GM19240 (cell line): ENCODE measurements around the gene CLSTN2.

Experiments used
- DNase-seq: peaks from one replicate; pipeline ENCODE4 v3.0.0; 2011; ENCODE audit warnings: low spot score; ENCODE audit not compliant: insufficient read length

CLSTN2 gene

DNA sequence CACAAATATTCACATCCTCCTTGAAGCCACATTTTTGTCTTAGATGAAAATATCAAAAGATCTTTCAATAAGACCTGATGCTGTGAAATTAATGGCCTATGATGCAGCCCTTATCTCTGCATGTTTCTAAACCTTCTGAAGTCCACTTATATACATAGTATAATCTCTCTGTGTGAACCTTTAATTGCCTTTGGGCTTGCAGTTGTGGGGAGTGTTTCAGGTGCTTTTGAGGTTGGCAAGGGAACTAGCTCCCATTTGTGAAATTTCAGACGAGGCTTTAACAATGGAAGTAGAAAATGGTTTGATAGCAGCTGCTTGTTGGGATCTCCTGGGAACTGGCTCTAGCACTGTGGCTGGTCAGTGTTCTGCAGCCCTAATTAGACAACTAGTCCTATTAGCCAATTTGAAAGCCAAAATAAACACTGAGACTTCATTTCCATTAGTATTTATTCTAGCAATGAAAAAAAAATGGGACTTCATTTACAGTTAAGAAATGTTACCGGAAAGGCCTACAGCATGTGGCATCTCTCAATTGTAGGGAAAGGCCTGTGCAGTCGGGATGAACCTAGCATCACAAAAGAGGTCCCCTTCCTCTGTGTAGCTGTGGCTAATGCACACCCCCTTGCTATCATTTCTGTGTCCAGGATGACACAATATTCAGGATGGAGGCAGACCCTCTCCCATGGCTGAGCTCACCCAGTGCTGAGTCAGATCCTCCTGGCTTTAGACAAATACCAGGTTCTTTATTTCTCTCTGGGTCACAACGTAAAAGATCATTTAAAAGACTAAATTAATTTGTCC lies 602.1 kb downstream of the CLSTN2 start:
- DNase-seq: no peak

DNA sequence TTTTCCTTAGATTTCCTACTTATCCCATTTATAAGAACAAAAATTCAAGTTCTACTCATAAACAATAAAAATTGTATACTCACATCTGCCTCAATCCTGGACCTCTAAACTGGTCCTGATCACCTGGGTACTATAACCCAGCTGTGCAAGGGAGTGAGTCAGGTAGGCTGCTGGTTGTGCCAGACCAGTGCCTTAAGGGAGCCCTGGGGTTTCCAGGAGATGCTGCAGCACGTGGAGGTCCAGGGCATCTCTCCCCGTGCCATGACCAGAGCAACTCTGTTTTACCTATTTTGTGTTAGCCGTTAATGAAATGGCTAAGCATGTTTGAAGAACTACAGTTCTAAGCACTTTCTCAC lies 602.7 kb downstream of the CLSTN2 start:
- DNase-seq: no peak

DNA sequence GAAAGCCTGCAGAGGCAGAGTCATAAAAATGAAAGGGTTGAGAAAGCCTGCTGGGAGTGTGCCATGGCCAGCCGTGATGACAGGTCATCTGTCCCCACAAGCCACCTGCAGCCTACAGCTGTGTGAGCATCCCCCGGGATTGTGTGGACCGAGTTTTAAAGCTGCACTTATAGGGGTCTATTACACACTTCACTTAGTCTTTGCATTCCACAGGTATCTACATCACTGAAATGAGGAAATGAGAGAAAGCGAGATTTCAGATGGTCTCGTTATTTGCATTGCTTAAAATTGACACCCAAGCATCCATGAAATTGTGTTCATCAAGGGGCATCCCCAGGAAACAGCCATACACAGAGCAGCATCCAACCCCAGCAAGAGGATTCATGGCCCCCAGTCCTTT lies 605.3 kb downstream of the CLSTN2 start:
- peak; percentile 14 for DNase-seq

DNA sequence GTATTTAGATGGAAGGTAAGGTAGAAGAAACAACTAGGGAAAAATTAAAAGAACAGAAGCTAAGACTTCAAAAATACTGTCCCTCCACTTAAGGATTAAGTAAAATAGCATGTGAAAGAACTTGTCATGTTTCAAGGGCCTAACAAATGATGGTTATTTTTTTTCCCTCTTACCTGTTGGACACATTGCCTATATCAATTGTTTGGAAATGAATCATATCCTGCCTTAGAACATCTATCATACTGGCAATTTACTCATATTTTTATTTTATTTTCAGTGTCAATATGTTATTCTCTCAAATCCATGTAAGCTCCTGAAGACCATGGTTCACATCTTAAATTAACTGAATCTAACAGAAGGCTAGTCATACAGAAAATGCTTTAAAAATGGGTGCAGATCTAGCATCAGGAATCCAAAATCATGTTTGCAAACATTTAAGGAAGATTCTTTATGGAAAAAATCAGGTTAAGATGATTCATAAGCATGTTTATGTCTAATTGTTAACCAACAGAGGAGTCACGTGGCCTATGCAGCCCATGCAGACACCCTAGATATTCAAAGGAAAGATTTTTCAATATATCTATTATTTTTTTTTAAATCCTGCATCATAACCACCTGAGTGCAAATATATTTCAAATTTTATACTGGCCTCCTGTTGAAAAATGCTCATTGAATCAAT lies 607.1 kb downstream of the CLSTN2 start:
- DNase-seq: no peak

DNA sequence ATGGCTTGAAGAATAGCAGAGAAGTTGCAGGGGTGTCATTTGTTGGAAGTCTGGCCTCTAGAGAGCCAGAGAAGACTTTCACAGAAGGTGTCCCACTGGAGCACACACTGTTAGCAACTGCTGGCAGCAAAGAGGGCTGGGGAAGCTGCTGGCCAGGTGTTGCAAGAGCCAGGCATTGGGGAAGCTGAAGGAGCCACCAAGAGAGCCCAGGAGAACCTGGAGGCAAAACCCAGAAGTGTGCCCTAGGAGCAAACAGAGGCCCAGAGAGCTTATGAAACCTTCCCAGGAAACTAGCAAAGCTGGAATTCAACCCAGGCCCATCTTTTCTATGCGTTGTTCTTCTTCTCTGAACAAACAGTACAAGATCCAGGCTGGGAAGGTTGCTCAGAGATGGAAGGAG lies 610.2 kb downstream of the CLSTN2 start:
- no peak for DNase-seq

DNA sequence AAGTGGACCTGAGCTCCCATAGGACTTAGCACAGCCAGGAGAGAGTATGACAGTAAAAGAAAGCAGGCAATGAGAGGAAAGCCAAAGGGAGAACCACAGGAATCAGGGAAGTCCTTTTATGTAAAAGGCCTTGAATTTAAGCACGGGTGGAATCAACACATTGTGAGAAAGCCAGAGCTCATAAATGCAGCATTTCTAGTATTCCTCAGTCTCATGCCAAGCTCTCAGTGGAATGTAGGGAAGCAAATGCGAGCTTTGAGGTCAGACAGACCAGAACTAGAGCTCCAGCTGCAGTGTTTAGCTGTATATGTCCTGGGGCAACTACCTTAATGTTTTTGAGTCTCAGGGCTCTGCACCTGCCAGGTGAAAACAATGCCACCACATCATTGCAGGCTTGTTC lies 610.8 kb downstream of the CLSTN2 start:
- no peak for DNase-seq

DNA sequence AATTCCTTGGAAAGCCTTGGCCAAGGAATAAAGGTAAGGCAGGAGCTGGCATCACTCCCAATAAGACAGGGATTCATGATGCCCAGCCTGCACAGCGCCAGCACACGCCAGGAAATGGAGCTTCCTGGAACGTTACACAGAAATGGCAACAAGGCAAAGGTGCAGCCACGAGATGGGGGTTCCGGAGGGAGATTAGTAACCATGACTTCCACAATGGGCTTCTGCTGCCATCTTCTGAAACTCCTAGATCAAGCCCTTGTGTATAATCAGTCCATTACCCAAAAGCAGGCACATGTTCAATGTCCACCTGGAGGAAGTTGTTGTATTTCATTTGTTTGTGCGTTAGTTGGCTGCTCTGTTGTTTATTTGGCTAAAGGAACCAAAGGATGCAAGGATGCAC lies 611.7 kb downstream of the CLSTN2 start:
- no peak for DNase-seq

DNA sequence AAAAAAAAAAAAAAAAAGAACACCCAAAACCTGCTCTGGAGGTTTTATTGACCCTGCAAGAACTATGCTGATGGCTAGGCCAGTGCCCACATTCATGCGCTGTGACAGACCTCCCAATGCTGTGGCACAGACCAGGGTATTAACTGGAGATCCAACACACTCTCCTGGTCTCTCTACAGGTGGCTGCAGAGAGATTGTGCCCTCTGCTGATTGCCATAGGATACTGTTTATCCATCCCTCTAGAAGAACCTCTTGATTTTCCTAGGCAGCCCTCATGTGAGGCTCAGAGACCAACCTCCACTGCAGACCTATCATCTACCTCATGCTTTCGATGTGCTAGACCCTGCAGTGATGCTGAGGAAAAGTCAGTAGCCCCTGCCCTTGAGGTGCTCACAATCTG lies 617.4 kb downstream of the CLSTN2 start:
- no peak for DNase-seq

DNA sequence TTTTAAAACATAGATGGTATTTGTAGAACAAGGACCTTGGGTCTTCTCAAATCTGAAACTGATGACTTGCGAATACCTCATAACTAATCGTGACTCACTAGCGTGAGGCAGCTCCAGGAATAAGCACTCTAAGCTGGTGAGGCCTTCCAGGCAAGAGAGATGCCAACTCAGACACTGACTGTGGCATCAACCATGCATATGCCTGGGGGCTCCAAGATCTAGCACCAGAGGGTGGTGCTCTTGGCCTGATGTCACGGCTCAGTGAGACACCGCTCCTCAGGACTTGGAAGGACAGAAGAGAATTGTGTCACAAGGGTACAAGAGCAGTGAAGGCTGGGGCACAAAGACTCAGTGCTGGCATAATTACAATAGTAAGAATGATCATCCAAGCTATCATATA lies 617.9 kb downstream of the CLSTN2 start:
- DNase-seq: no peak

DNA sequence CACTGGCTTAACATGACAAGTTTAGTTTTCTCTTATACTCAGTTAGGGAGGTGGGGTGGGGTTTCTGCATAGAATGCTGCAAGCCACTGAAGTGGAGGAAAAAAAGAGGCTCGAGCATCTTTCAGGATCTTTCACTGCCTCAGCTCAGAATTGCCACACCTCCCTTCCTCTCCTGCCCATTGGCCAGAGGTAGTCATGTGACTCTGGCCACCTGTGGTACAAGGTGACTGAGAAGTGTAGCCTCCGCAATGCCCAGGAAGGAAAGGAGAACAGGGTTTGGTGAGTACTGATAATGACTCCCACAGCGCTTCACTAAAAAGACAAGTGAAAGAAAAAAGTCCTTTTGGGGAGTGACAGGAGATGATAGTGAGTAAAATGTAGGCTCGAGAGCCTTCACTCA lies 618.6 kb downstream of the CLSTN2 start:
- no peak for DNase-seq

DNA sequence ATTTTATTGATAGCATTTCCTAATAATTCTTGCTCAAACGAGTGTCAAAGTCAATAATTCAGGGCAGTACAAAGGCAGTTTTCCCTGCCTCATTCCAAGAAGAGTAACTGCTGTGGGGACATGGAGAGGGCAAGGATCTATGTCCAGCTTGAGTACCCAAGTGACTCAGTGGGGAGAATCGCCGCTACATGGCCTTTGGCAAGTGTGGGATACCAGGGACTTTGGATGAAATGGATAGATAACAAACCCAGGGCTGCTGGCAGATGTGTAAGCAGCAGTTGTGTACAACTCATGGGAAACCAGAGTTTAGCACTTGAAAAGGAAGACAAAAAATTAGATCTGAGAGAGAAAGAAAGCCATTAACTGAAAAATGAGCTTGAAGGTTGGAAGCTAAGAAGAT lies 620.7 kb downstream of the CLSTN2 start:
- DNase-seq: no peak

DNA sequence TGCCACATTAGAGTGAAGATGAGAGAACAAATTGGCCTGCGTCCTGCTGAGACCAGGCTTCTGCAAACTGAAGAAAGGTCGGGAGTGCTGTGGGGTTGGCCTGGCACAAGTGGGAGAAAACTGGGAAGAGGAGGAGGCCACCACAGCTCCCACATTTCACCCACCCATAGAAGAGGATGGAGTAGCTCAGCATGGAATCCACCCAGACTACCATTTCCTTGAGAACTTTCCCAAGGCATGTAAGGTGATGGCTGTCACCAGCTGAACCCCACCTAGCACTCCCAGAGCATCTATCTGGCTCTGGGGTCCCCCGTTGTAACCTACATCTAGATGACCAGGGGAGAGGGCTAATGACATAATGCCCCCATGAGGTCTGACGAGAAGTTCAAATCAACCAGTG lies 622.5 kb downstream of the CLSTN2 start:
- no peak for DNase-seq

DNA sequence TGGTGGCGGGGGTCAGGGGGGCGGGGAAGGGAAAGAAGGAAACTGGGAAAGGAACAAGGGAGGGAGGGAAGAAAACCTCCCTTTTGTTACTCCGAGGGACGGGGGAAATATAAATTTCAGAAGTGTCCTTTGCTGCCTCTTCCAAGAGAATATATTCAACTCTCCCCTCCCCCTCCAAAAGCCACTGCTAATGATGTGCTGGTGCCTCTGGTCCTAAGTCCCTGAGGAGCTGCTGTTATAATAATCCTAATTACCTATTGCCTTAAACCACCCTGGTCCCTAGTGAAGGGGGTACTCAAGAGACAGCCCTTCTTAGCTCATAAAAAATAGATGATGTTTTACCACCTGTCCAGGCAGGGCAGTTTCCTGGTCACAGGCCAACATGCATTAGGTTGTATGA lies 624.6 kb downstream of the CLSTN2 start:
- no peak for DNase-seq

DNA sequence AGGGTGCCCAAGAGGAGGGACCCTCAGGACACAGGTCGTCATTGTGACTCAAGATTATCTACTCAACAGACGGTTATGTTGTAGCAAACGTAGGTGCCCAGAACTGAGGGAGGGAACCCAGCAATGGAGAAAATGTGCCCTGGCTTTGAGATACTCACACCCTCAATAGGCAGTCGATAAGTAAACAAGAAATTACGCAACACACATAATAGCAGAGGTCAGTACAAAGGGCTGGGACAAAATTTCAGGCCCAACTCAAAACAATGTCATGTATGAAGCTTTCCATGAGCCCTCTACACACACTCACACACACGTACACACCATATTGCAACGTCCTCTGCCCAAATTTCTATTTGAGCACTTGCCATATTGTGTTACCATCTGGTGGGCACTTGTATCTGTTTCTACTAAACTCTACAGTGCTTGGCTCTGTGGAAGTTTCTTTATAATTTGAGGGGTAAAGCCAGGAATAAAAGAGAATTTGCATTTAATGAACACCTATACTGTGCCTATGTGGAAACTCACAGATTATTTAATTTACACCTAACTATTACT lies 628.3 kb downstream of the CLSTN2 start:
- no peak for DNase-seq

DNA sequence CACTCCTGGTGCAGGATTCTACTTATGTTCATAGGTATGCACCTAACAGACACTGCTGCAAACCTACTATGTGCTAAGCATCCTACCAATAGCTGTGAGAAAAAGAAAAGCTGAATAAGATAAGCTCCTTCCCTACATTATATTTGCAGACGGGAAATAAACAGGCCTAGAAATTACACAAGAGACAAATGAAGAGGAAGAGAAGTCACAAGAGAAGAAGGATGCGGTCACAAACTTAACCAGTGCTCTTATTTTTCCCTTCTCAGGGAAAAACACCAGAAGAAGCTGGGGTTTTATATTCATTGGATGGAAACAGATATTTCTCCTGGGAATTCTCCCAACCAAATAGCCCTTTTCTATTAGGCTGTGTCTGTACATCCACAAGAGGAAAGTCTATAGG lies 633.1 kb downstream of the CLSTN2 start:
- no peak for DNase-seq

DNA sequence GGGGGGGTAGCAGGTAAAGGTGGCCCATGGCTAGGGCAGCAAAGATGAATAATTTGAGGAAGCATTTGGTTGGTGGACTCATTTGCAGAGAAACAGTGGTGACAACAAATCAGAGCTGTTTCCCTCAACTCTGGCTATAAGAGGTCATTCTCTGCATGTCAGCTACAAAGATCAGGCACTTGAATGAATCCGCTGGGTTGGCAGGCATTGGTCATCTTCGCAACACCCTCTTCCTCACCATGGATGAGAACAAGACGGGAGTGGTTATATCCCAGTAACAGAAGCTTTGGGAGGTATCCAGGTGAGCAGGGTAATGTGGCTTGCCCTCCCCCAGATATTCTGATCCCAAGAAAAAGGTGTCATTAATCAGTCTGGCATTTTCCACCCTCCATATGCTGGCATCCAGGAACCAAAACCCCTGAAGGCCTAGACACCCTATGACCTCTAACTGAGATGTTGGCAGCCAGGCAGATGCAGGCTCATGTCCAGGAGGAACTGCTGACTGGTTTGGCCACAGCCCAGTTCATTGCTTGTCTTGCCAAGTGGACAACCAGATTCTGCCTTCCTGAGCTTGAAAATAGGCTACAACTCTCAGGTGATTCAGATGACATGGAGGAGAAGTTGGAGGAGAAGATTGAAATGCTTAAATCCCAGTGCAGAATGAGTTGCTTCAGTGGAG lies 634.0 kb downstream of the CLSTN2 start:
- no peak for DNase-seq

DNA sequence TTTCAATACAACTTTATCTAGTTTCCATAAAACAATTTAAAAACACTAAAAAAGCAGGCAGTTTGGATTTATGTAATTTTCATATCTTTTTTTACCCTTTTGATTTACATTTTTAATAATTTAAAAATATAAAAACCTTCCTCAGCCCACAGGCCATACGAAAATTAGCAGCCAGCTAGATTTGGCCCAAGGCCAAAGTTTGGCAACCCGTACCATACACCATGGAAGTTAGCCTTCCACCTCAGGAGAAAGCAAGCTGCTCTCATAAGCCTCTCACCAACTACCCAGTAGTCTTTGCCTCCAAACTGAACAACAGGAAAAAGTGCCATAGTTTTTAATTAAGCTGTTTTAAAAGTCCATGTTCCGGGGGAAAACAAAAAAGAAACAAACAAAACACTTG lies 635.6 kb downstream of the CLSTN2 start:
- no peak for DNase-seq

DNA sequence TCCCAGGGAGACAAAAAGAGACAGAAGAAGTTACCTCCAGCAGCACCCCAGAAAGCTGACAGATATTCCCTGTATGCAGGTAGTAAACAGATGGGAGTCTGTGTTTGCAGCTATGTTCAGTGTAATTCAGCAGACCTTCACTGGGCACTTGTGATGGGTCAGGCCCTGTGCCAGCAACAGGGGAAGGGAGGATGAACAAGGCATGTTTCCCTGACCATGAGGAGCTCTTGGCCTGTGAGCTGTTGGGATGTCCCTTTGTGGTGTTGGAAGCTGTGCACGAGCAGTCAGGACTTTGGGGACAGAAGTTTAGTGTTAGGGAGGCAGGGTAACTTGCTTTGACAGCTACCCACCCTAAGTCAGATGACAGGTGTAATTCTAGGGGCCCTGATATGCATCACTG lies 636.9 kb downstream of the CLSTN2 start:
- DNase-seq: no peak

DNA sequence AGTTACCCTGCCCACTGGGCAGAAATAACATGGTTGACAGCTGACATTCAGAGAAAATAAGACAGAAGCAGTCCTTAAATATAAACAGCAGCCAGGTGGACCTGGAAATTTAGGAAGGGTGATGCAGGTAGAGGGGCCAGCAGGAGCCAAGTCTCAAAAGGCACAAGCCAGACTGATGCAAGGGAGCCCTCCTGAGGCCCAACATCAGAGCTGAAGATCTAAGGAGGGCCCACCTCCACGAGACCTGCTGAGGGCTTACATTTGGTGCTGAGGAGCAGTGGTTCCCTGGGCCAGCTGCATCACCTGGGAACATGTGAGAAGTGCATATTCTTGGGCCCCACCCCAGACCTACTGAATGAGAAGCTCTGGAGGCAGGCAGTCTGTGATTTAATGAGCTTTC lies 637.3 kb downstream of the CLSTN2 start:
- DNase-seq: no peak

DNA sequence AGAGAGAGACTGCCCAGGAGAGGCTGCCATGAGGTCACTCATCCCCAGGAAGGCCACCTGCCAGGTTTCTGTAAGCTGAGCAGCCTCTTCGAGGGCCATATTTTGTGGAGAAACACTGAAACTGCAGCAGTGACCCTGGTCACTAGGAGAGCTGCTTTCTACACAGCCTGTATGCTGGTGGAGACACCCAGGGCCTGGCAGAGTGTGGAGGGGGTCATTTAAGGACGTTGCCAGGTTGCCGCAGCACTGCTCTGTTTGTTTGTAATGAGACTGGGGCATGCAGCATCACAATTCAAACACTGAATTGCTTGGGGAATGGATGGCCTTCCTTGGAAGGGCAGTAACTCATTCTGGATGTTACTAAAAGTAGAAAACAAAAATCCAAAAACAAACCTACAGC lies 638.0 kb downstream of the CLSTN2 start:
- DNase-seq: no peak

DNA sequence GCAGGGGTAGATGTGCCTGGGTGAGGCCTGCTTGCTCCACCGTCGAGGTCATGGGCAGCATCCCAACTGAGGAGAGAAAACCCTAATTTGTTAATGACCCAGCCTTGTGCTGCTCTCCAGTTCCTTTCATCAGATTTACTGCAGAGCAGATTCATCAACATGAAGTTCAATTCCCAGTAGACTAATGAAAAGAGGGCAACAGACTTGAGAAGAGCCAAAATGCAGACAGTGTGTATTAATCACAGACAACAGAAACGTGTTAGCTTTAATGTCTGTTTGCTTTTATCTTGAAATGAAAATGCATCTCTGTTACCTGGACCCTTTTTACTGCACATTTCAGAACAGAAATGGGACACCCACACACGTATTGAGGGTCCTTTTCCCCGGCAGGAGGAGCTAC lies 639.4 kb downstream of the CLSTN2 start:
- DNase-seq: no peak

DNA sequence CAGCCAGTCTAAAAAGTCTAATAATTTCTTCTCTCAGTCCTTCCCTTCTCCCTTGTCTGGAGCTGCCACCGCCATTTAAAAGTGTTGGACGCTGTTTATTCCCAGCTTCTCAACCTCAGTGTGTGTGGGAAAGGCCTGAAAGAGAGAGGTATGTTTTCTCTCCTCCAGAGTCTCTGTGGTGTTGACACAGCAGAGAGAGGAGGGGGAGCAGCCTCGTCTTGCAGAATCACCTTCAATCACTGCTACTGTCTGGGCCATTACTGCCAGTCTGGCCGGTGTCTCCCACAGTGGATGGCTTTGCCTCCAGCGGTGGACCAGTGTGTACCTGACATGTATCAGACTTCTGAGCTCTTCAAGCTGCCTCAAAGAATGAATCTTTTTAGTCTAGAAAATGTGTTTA lies 641.5 kb downstream of the CLSTN2 start:
- DNase-seq: no peak
